CD14-positive monocyte (primary cell): ENCODE data around the gene TRAF6. TPM values are rescaled to one million over a fixed set of nuclear protein-coding genes. Genes with fewer than 3 reads are reported as not detected.

Experiments used
- DNase-seq, 3 donors: peaks; one replicate each; pipeline ENCODE4 v3.0.0-alpha.2; 2011 to 2022
- H2AFZ ChIP-seq: 2 replicates; pipeline ENCODE4 v1.6.0; 2012; ENCODE audit warnings: mild to moderate bottlenecking, low read depth, low read length, inconsistent platforms; ENCODE audit not compliant: insufficient read depth, poor library complexity, severe bottlenecking
- H3K27ac ChIP-seq, 2 donors: 1 replicate in 1 of 2; 2 replicates in 1 of 2; pipeline ENCODE4 v1.5.1; 2012 to 2013; ENCODE audit warnings: low read length in 2 of 2, control low read depth in 1 of 2, inconsistent platforms in 1 of 2, low read depth in 1 of 2, mild to moderate bottlenecking in 1 of 2
- H3K27me3 ChIP-seq, 2 donors: one replicate each; pipeline versions ENCODE4 v1.6.0 to v1.6.1; 2011 to 2013; ENCODE audit warnings: low read length in 2 of 2; ENCODE audit not compliant: control insufficient read depth in 2 of 2, insufficient read depth in 2 of 2
- H3K36me3 ChIP-seq, 2 donors: replicated peaks in 1 of 2; 1 replicate in 1 of 2; 2 replicates in 1 of 2; pipeline versions ENCODE4 v1.5.1 to v1.6.1; 2012 to 2013; ENCODE audit warnings: low read length in 2 of 2, control low read depth in 1 of 2, inconsistent platforms in 1 of 2, mild to moderate bottlenecking in 1 of 2; ENCODE audit not compliant: insufficient read depth in 2 of 2, control insufficient read depth in 1 of 2
- H3K4me1 ChIP-seq, 2 donors: 1 replicate in 1 of 2; 2 replicates in 1 of 2; pipeline versions ENCODE4 v1.5.1 to v1.6.1; 2012 to 2013; ENCODE audit warnings: low read length in 2 of 2, control low read depth in 1 of 2, inconsistent platforms in 1 of 2, mild to moderate bottlenecking in 1 of 2, moderate library complexity in 1 of 2; ENCODE audit not compliant: insufficient read depth in 2 of 2, control insufficient read depth in 1 of 2
- H3K4me2 ChIP-seq: replicated peaks from 2 replicates; pipeline ENCODE3; 2012; ENCODE audit warnings: low read length, moderate library complexity, mild to moderate bottlenecking; ENCODE audit not compliant: poor library complexity, severe bottlenecking; ENCODE audit errors: extremely low read depth
- H3K4me3 ChIP-seq, 3 experiments: fragments of 200-600 bp in 1 of 3; sonication (generic) in 1 of 3; replicated peaks in 1 of 3; 1 replicate in 2 of 3; 2 replicates in 1 of 3; pipeline ENCODE4 v1.5.1; 2011 to 2013; ENCODE audit warnings: low read length in 3 of 3, mild to moderate bottlenecking in 3 of 3, control low read depth in 2 of 3, low read depth in 2 of 3, inconsistent platforms in 1 of 3, moderate library complexity in 1 of 3
- H3K79me2 ChIP-seq: 2 replicates; pipeline ENCODE4 v1.6.0; 2012; ENCODE audit warnings: mild to moderate bottlenecking, control low read depth, inconsistent platforms, low read length, moderate library complexity; ENCODE audit not compliant: insufficient read depth
- H3K9ac ChIP-seq: 2 replicates; pipeline ENCODE4 v1.6.0; 2017; ENCODE audit warnings: low read length, mild to moderate bottlenecking; ENCODE audit not compliant: insufficient read depth, poor library complexity, severe bottlenecking
- H3K9me3 ChIP-seq, 2 donors: replicated peaks in 1 of 2; 1 replicate in 1 of 2; 2 replicates in 1 of 2; pipeline versions ENCODE4 v1.5.1 to v1.6.1; 2012 to 2013; ENCODE audit warnings: low read length in 2 of 2, control low read depth in 1 of 2; ENCODE audit not compliant: control insufficient read depth in 1 of 2, insufficient read depth in 1 of 2
- H4K20me1 ChIP-seq: 2 replicates; pipeline ENCODE4 v1.6.0; 2012; ENCODE audit warnings: mild to moderate bottlenecking, low read length, control low read depth, moderate library complexity; ENCODE audit not compliant: insufficient read depth
- H3K27ac Mint-ChIP-seq, 7 donors: one replicate each; pipeline ENCODE4 v1.8.0; 2020; ENCODE audit warnings: mild to moderate bottlenecking in 7 of 7, mixed read lengths in 7 of 7, moderate library complexity in 6 of 7, inconsistent platforms in 2 of 7
- H3K27me3 Mint-ChIP-seq, 3 donors: one replicate each; pipeline ENCODE4 v1.8.0; 2021 to 2022; ENCODE audit warnings: low read depth in 3 of 3, mild to moderate bottlenecking in 3 of 3, mixed read lengths in 3 of 3, moderate library complexity in 3 of 3, inconsistent platforms in 1 of 3
- H3K36me3 Mint-ChIP-seq, 2 donors: one replicate each; pipeline ENCODE4 v1.8.0; 2020; ENCODE audit warnings: mixed read lengths in 2 of 2, inconsistent platforms in 1 of 2, mild to moderate bottlenecking in 1 of 2
- H3K4me1 Mint-ChIP-seq: one replicate; pipeline ENCODE4 v1.8.0; 2020; ENCODE audit warnings: mild to moderate bottlenecking, mixed read lengths
- H3K4me3 Mint-ChIP-seq, 2 donors: one replicate each; pipeline ENCODE4 v1.8.0; 2020; ENCODE audit warnings: mild to moderate bottlenecking in 2 of 2, mixed read lengths in 2 of 2, moderate library complexity in 1 of 2
- H3K9me3 Mint-ChIP-seq, 7 donors: one replicate each; pipeline ENCODE4 v1.8.0; 2020 to 2022; ENCODE audit warnings: mixed read lengths in 7 of 7, mild to moderate bottlenecking in 6 of 7, moderate library complexity in 6 of 7, inconsistent platforms in 2 of 7
- CTCF ChIP-seq: fragments of 200-600 bp; IDR thresholded peaks from one replicate; pipeline ENCODE4 v1.8.0; 2022; ENCODE audit warnings: antibody characterized with exemption, mild to moderate bottlenecking
- WGBS: methylation state at CpG from one replicate; pipeline ENCODE4 v1.1.5; 2013; ENCODE audit warnings: missing lambda C conversion rate; ENCODE audit not compliant: insufficient coverage; 5-methylcytosine and 5-hydroxymethylcytosine counted together
- intact Hi-C, 2 donors: fragments of 100-400 bp; cut with micrococcal nuclease; formaldehyde crosslinking; loops; one replicate each; pipeline versions ENCODE4 v1.15.0 to v1.15.1; 2023
- polyA plus RNA-seq, 3 donors: library from polyadenylated mRNA; depleted of rRNA in 1 of 3; unstranded in 2 of 3; stranded (reverse) in 1 of 3; fragments of 300-500 nt in 2 of 3; fragments of >200 nt in 1 of 3; fragmentation: Illumina TruSeq in 2 of 3; gene quantifications; 1 replicate in 2 of 3; 2 replicates in 1 of 3; pipeline ENCODE4 v1.2.3, GENCODE V29; 2012 to 2021

The TRAF6 gene
- polyA plus RNA-seq, 3 donors: 5.5 to 7.3 (median 6.7) TPM

DNA sequence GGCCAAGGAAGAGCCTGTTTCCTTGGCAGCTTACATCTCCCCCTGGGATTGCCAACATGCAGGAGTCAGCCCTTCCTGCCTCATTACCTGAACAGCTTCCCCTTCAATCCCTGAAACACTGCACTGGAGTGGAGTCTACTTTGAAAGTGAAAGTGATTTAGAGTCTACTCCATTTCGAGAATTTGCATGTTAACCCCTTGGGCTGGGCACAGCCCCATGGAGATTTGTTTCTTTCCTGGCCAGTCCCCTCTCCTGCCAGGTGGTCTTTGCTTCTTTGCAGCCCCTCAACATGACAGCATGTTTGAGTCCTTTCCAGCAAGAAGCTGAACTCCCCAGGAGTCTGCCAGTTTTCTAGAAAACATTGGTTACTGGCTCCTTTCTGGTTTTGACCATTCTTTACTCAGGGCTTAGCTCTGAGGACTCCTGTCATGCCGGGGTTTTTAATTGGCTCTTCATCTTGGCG is 59.9 kb downstream of the TRAF6 start:
- H3K79me2 ChIP-seq: no peaks in the 10 kb centered on the region
- peak overlapping the region in 1 of 2 donors; percentile 65 for H3K27ac ChIP-seq
- DNase-seq: peak in 2 of 3 donors; percentile 21 to 37
- H4K20me1 ChIP-seq: no peaks in the 10 kb centered on the region
- peaks cover 36 to 49% of the 10 kb centered on the region in 2 donors for H3K4me1 ChIP-seq
- no peaks in the 10 kb centered on the region for H3K9me3 ChIP-seq
- H3K4me1 Mint-ChIP-seq: peaks cover 53% of the 10 kb centered on the region
- H3K4me3 Mint-ChIP-seq: peak overlapping the region; percentile 75 to 87
- 50% methylated on average over 1 of the region's 3 CpGs for WGBS
- H3K4me3 ChIP-seq: peak overlapping the region; percentile 11 to 64 (median 43)
- no peaks in the 10 kb centered on the region for H3K9me3 Mint-ChIP-seq
- no peaks in the 10 kb centered on the region for H3K27me3 ChIP-seq
- TF ChIP-seq CTCF: no peak
- H3K4me2 ChIP-seq: peak overlapping the region; percentile 61
- intact Hi-C loops: loop anchor here in 1 of 2 donors (10.0 kb wide), 1 partner anchor 85 kb away; no protein-coding TSS in a partner anchor
- peak overlapping the region in 4 of 7 donors; percentile 32 to 82 (median 78) for H3K27ac Mint-ChIP-seq
- no peaks in the 10 kb centered on the region for H3K36me3 ChIP-seq
- H3K9ac ChIP-seq: peak overlapping the region; percentile 15
- H3K27me3 Mint-ChIP-seq: peaks cover 0 to 5% (median 2%) of the 10 kb centered on the region in 3 donors
- peak overlapping the region; percentile 83 for H2AFZ ChIP-seq
- peaks cover 27 to 34% of the 10 kb centered on the region in 2 donors for H3K36me3 Mint-ChIP-seq

- H3K4me3 ChIP-seq: peak overlapping the region; percentile 11 to 64 (median 43)
- H3K79me2 ChIP-seq: no peaks in the 10 kb centered on the region
- peak overlapping the region in 5 of 7 donors; percentile 32 to 82 (median 77) for H3K27ac Mint-ChIP-seq
- peaks cover 34 to 43% of the 10 kb centered on the region in 2 donors for H3K4me1 ChIP-seq
- no peak for DNase-seq
- peak overlapping the region in 1 of 2 donors; percentile 65 for H3K27ac ChIP-seq
- H3K4me3 Mint-ChIP-seq: peak overlapping the region; percentile 75 to 87
- no peak for TF ChIP-seq CTCF
- no peaks in the 10 kb centered on the region for H3K27me3 ChIP-seq
- intact Hi-C loops: loop anchor here in 1 of 2 donors (10.0 kb wide), 1 partner anchor 85 kb away; no protein-coding TSS in a partner anchor
- H3K9me3 Mint-ChIP-seq: no peaks in the 10 kb centered on the region
- H3K4me1 Mint-ChIP-seq: peaks cover 48% of the 10 kb centered on the region
- peak overlapping the region; percentile 83 for H2AFZ ChIP-seq
- peak overlapping the region; percentile 15 for H3K9ac ChIP-seq
- H3K36me3 Mint-ChIP-seq: peaks cover 24 to 31% of the 10 kb centered on the region in 2 donors
- peaks cover 0 to 5% (median 2%) of the 10 kb centered on the region in 3 donors for H3K27me3 Mint-ChIP-seq
- H3K4me2 ChIP-seq: peak overlapping the region; percentile 61
- H4K20me1 ChIP-seq: no peaks in the 10 kb centered on the region
- H3K36me3 ChIP-seq: no peaks in the 10 kb centered on the region
- WGBS: 79% methylated on average over 4 of the region's 5 CpGs
- H3K9me3 ChIP-seq: no peaks in the 10 kb centered on the region
These were observed 60.4 kb downstream of the TRAF6 start for GRCh38 chr11:36449561-36450096.
